ENCODE measurements around the gene OSBPL6. TPM values are rescaled to one million over a fixed set of nuclear protein-coding genes. Genes with fewer than 3 reads are reported as not detected.

OSBPL6 gene
- total and polyA plus RNA-seq, 2 of the 13 experiments (the other 11 are each of a cell fraction or from before 2014, with no cell fraction given) = 0.03 to 0.11 TPM

DNA sequence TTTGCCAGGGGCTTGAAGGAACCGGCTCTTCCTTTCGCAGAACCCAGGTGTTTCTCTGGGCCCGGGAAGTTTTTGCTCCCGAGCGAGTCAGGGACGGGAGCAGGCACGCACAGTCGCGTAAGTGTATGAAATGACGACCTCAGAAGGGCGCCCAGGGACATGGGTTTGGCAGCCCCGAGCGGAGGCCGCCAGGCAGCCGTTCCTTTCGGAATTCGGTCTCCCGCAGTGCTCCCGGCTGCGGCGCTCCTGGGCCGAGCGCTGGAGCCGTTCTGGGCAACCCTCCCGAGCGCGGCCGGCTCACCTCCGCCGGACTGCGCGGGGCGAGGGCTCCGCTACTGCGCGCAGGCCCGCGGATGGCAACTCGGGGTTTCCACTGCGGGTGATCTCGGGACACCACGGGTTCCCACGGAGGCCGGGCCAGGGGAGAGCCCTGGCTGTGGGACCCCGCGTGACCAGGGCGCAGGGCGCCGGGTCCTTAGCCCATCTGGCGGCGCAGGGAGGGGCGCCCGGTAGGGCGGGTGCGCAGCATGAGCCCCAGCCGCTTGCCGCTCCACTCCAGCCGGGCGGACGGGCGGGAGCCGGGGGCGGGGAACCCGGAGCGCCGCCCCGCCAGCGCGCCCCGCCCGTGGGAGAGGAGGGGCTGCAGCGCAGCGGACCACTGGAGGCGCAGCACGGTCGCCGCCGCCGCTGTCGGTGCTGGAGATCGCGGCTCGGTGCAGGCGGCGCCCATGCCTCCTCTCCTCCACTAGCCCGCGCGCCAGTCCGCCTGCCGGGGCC lies at the start of gene OSBPL6 (continued):
- TF ChIP-seq, protein P1, sequence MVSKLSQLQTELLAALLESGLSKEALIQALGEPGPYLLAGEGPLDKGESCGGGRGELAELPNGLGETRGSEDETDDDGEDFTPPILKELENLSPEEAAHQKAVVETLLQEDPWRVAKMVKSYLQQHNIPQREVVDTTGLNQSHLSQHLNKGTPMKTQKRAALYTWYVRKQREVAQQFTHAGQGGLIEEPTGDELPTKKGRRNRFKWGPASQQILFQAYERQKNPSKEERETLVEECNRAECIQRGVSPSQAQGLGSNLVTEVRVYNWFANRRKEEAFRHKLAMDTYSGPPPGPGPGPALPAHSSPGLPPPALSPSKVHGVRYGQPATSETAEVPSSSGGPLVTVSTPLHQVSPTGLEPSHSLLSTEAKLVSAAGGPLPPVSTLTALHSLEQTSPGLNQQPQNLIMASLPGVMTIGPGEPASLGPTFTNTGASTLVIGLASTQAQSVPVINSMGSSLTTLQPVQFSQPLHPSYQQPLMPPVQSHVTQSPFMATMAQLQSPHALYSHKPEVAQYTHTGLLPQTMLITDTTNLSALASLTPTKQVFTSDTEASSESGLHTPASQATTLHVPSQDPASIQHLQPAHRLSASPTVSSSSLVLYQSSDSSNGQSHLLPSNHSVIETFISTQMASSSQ (IDR thresholded peaks at IDR 0.05; ENCODE audit: low read depth) = no peak
- TF ChIP-seq, protein P1 (CRISPR knock-in tag; IDR thresholded peaks at IDR 0.05; ENCODE audit: borderline replicate concordance) = no peak
- no peak for TF ChIP-seq BRCA1 (CRISPR knock-in tag; IDR thresholded peaks at IDR 0.05)
- TF ChIP-seq RAD21 (CRISPR knock-in tag; IDR thresholded peaks at IDR 0.05) = peak; percentile 40
- TF ChIP-seq ZBTB7A (CRISPR knock-in tag; IDR thresholded peaks at IDR 0.05) = no peak
- no peak for TF ChIP-seq HDAC2 (CRISPR knock-in tag; IDR thresholded peaks at IDR 0.05)
- TF ChIP-seq NCOA1 (CRISPR knock-in tag; IDR thresholded peaks at IDR 0.05) = peak; percentile 49; the same call in 1 of the 2 replicates
- TF ChIP-seq ZNF143 (CRISPR knock-in tag; IDR thresholded peaks at IDR 0.05) = no peak
- no peak for TF ChIP-seq CREM (IDR thresholded peaks at IDR 0.05)
- no peak for TF ChIP-seq CREM (CRISPR knock-in tag; IDR thresholded peaks at IDR 0.05)
- TF ChIP-seq GABPB1 (CRISPR knock-in tag; IDR thresholded peaks at IDR 0.05) = peak; percentile 52; the same call in 1 of the 2 replicates
- TF ChIP-seq, protein P2, sequence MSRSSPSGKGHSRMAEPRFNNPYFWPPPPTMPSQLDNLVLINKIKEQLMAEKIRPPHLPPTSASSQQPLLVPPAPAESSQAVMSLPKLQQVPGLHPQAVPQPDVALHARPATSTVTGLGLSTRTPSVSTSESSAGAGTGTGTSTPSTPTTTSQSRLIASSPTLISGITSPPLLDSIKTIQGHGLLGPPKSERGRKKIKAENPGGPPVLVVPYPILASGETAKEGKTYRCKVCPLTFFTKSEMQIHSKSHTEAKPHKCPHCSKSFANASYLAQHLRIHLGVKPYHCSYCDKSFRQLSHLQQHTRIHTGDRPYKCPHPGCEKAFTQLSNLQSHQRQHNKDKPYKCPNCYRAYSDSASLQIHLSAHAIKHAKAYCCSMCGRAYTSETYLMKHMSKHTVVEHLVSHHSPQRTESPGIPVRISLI (CRISPR knock-in tag; IDR thresholded peaks at IDR 0.05; ENCODE audit: borderline replicate concordance) = no peak
- TF ChIP-seq PAX8 (CRISPR knock-in tag; IDR thresholded peaks at IDR 0.05; ENCODE audit: borderline replicate concordance) = 0 out of 2 replicates have a peak, but pooled peaks have one; percentile 47
- TF ChIP-seq POGZ (CRISPR knock-in tag; IDR thresholded peaks at IDR 0.05) = peak; percentile 11
- TF ChIP-seq DZIP1 (CRISPR knock-in tag; IDR thresholded peaks at IDR 0.05) = 0 out of 2 replicates have a peak, but pooled peaks have one; percentile 54
- TF ChIP-seq ZSCAN25 (CRISPR knock-in tag; IDR thresholded peaks at IDR 0.05) = no peak
- no peak for TF ChIP-seq SP1 (IDR thresholded peaks at IDR 0.05)
- TF ChIP-seq SP1 (CRISPR knock-in tag; IDR thresholded peaks at IDR 0.05) = 0 out of 2 replicates have a peak, but pooled peaks have one; percentile 45
- peak; percentile 12; the same call in 1 of the 2 replicates for TF ChIP-seq GFI1 (CRISPR knock-in tag; IDR thresholded peaks at IDR 0.05; ENCODE audit: borderline replicate concordance)
- TF ChIP-seq, protein P3, sequence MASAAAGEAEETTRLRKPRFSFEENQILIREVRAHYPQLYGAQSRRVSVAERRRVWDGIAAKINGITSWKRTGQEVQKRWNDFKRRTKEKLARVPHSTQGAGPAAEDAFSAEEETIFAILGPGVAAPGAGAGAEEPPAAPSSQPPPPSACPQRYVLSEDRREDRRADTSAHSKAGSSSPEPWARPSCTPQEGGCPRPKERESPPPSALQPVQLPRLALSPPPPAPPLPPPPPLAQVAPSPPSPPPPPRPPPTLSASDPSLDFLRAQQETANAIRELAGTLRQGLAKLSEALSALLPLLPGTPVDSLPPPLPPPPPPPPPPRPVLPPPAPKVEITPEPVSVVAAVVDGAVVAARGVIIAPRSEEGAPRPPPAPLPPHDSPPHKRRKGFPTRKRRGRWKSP (CRISPR knock-in tag; IDR thresholded peaks at IDR 0.05) = 0 out of 2 replicates have a peak, but pooled peaks have one; percentile 5
- TF ChIP-seq SMAD3 (CRISPR knock-in tag; IDR thresholded peaks at IDR 0.05) = no peak; the same call in none of the 2 replicates
- no peak for TF ChIP-seq ZBTB7B (CRISPR knock-in tag; IDR thresholded peaks at IDR 0.05)
